ENCODE measurements around the gene KDM1A. TPM values are rescaled to one million over a fixed set of nuclear protein-coding genes. Genes with fewer than 3 reads are reported as not detected.
A peak's percentile ranks its signal among the peaks of the same experiment; 100 is the strongest.

Gene KDM1A
- polyA plus RNA-seq, 1 donor, result 146 TPM

- DNase-seq, result no peak
Observed at GRCh38 chr1:23065385-23065784, 46.1 kb downstream of the KDM1A start.

- DNase-seq, result no peak
Observed at GRCh38 chr1:23066075-23066474, 46.8 kb downstream of the KDM1A start.

DNA sequence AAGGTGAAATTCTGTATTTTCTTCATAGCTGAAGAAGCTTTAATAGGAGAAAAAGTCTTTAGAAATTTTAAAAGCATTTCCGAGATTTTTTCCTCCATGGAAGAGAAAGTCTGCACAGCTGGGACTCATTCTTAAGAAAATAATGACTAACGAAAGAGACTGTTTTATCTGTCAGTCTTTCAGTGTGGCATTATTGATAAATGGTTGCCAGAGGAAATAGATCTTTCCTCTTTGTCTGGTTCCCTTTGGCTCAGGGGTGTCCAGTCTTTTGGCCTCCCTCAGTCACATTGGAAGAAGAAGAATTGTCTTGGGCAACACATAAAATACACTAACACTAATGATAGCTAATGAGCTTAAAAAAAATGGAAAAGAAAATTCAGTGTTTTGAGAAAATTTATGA, 49.9 kb downstream of the KDM1A start:
- DNase-seq, result no peak

GRCh38 chr1:23069675-23070074, 50.4 kb downstream of the KDM1A start:
- DNase-seq, result no peak

GRCh38 chr1:23074012-23074411, 54.7 kb downstream of the KDM1A start:
- DNase-seq, result no peak

GRCh38 chr1:23079025-23079424, 59.8 kb downstream of the KDM1A start:
- no peak for DNase-seq

- DNase-seq, result no peak
Observed at GRCh38 chr1:23080885-23081284, 61.6 kb downstream of the KDM1A start.

- DNase-seq, result no peak
Observed at GRCh38 chr1:23081376-23081775, 62.1 kb downstream of the KDM1A start.

DNA sequence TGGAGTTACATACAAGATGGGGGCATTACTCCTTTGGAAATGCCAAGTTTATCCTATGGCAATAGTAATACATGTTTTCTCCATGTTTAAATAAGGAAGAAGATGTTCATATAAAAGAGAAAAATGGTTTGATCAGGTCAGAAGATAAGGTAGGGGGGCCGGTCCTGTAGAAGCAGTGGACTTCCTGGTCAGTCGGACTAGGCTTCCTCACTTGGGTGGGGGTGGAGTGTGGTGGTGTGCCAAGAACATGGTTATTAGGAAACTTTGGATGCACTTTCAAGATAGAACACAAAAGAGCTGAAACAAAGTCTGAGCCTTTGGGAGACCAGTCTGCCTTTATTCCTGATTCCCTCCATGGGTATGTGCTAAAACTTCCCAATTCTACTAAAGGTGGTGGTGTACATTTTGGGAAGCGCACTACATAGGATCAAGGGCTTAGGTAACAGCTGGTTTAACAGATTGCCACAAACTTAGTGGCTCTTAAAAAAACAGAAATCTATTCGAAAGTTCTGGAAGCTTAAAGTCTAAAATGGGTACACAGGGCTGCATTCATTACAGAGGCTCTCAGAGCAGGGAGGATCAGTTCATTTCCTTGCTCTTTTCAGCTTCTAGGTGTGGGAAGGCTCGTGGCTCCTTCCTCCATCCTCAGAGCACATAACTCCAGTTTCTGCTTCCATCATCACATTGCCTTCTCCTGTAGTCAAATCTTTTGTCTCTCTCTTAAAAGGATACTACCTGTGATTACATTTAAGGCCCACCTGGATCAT, 64.6 kb downstream of the KDM1A start:
- no peak for DNase-seq

DNA sequence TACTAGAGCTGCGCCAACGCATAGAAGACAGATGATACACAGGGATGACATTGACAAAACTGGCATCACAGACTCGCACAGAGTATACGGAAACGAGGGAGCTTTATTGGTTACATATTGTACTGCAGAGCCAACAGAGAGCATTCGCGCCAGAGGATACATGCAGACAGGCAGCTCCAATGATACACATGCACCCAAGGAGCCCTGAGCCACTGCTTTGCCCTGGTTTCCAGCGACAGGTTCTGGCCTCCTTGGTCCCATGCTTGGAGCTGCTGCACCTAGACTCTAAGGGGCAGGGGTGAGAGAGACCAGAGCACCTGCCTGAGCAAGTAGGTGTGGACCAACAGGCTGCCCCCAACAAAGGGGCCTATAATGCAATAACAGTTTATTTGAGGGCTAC, 65.6 kb downstream of the KDM1A start:
- DNase-seq, result no peak

GRCh38 chr1:23085696-23086095, 66.4 kb downstream of the KDM1A start:
- DNase-seq, result no peak

- DNase-seq, result no peak
Observed at GRCh38 chr1:23088027-23088426, 68.8 kb downstream of the KDM1A start.

- no peak for DNase-seq
Observed at GRCh38 chr1:23090056-23090455, 70.8 kb downstream of the KDM1A start.

DNA sequence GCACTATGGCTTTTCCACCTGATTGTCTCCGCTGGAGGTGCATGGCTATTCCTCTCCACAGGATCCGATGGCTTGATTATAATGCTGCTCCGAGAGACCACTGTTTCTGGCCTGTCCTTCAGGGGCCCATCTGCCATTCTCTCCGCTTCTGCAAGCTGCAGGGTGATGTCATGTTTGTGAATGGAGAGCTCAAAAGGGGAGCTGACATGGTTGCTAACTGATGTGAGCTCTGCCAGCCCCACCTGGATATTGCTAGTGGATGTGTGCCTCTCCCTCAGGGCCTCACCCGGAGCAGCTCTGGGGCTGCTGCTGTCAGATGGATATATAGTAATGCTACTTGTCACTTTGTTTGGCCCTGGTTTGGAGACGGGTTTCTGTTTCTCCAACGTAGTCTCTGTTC, 72.3 kb downstream of the KDM1A start:
- DNase-seq, result no peak

GRCh38 chr1:23092447-23092846, 73.2 kb downstream of the KDM1A start:
- no peak for DNase-seq

DNA sequence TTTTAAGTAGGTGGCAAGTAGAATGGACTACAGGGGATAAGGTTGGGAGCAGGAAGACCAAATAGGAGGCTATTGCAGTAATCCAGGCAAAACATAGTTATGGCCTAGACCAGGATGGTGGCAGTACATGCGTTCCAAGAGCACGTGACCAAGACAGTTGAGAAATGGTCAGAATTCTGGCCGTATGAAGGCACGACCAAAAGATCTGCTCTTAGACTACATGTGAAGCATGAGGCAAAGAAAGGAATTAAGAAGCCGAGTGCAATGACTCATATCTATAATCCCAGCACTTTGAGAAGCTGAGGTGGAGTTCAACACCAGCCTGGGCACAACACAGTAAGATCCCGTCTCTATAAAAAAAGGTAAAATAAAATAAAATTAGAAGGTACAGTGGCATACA, 78.0 kb downstream of the KDM1A start:
- DNase-seq, result no peak

DNA sequence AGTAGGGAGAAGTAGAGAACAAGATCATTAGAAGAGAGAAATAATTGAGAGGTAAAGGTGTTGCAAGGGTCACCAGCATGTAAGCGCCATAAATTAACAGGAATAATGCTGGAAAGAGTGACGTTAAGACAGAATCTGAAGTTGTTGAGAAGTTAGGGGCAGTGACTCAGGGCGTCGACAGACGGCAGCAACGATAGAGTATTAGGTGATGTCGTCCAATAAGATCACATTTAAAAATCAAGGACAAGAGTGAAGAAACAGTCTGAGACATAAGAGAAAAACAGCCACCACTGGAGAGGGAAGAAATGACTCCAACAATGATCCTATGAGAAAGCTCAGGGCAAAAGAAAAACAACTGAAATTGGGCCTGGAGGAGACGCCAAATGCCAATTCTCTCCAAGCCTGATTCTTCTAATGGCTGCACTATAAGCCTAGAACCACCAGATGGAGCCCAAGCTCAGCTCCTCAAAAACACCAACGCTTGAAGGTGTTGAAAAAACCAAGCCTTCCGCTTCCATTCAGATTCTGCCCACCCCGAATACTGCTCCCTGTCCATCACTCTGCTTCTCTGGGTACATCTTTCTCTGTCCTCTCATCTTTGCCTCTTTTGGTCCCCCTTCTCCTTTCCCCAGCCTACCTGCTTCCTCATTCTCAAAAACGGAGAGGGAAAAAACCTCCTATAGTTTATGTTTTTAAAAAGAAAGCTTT, 79.3 kb downstream of the KDM1A start:
- DNase-seq, result peak; percentile 75

GRCh38 chr1:23099171-23099536, 79.9 kb downstream of the KDM1A start:
- no peak for DNase-seq

- DNase-seq, result no peak
Observed at GRCh38 chr1:23100074-23100748, 80.9 kb downstream of the KDM1A start.

DNA sequence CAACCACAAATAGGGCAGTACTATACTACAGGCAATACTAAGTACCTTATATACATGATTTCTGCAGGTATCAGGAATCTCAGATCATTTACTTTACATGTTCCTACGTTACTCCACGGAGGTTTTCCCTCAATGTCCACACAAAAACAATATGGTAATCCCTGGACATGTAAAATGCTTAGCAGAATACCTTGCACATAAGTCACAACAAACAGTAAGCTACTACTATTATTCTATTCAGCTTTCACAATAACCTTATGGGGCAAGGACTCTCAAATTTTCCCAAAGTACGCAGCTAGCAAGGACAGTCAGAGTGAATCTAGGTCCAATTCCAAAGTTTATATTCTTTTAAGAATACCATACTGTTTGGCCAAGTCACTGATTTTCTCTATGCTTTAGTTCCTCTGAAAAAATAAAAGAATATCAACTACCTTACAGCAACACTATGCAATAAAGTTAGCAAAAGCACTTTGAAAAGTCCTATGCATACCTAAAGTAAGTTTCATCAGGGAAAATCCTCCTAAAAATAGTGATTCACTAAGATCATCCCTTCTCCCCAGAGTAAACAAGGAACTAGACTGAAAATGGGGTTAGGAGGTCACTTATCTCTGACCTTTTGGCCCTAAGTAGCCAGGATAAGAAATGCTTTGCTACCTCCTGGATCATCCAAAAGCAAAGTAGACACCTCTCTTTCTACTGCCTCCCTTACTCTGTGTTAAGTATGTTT, 82.0 kb downstream of the KDM1A start:
- DNase-seq, result no peak

DNA sequence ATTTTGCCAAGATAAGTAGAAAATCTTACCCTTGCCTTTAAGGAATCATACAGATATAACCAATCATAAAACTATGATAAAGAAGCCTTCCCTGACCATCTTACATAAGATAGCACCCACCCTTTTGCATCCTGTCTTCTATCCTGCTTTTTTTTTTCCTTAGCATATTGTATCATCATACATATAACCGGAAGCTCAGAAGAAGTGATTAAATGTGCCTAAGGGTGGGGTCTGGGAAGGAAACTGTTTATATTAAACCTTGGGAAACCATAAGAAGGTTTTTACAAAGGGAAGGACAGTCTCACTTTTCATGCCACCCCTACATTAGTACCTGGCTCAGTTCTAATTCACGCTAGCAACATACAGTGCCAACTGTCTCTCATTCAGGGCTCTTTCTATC, 82.6 kb downstream of the KDM1A start:
- DNase-seq, result no peak

DNA sequence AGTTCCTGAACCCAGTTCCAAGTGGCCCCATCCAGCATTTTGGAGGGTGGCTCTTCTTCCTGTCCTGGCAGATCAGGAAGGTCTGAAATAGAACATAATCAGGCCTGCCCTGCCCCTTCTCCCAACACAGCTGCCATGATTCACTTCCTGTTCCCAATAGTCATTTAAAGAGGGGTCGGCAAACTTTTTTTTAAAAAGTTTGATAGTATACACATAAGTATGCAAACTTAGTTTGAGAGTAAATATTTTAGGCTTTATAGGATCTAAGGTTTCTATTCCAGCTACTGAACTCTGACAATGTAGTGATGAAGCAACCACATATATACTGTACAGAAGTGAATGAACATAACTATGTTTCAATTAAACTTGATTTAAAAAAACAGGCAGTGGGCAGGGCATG, 83.0 kb downstream of the KDM1A start:
- DNase-seq, result no peak
